Pancreas (tissue), 10 donors: ENCODE measurements around the gene SLC26A8. TPM values are rescaled to one million over a fixed set of nuclear protein-coding genes. Genes with fewer than 3 reads are reported as not detected.
A peak's percentile ranks its signal among the peaks of the same experiment; 100 is the strongest.
"Not testable (repeated sequence)": the region's sequence is repeated elsewhere in the genome, so short reads cannot be mapped to it uniquely, and the experiment has no call there.

ENCODE experiments used
- ATAC-seq, 4 donors: fragments of 200-7000 bp; cut with Tn5 transposase; one replicate each; pipeline versions ENCODE4 v1.8.0 to v1.9.1; 2020; ENCODE audit warnings: mild to moderate bottlenecking in 4 of 4, moderate library complexity in 4 of 4
- DNase-seq, 6 donors: peaks; one replicate each; pipeline ENCODE4 v3.0.0-alpha.2; 2020
- FAIRE-seq: peaks from 2 replicates; lab custom pipeline; 2012; peaks lifted over from hg19 to GRCh38; lab: Jason Lieb, UNC
- H3K27ac ChIP-seq, 4 donors: fragments of 200-600 bp; sonication (generic); 1 replicate in 3 of 4; 2 replicates in 1 of 4; pipeline versions ENCODE4 v1.5.0 to v1.8.0; 2020
- H3K27me3 ChIP-seq, 4 donors: fragments of 200-600 bp; one replicate each; pipeline ENCODE4 v1.8.0; 2021
- H3K36me3 ChIP-seq, 3 donors: fragments of 200-600 bp; sonication (generic) in 1 of 3; one replicate each; pipeline versions ENCODE4 v1.5.0 to v1.8.0; 2020 to 2021
- H3K4me1 ChIP-seq, 3 donors: fragments of 200-600 bp; one replicate each; pipeline ENCODE4 v1.8.0; 2021
- H3K4me3 ChIP-seq, 4 donors: fragments of 200-600 bp; sonication (generic) in 2 of 4; one replicate each; pipeline versions ENCODE4 v1.5.0 to v1.8.0; 2020 to 2021
- H3K9me3 ChIP-seq, 4 donors: fragments of 200-600 bp; one replicate each; pipeline ENCODE4 v1.8.0; 2021
- WGBS, 2 donors: extraction: QIAGEN DNeasy Blood & Tissue Kit; methylation state at CpG; one replicate each; pipeline ENCODE4 v1.1.7; 2013; 5-methylcytosine and 5-hydroxymethylcytosine counted together
- intact Hi-C, 3 donors: fragments of 100-400 bp; cut with DNase I; formaldehyde crosslinking; loops; one replicate each; pipeline versions ENCODE4 v1.11.1 to v1.14.2; 2022
- polyA plus RNA-seq, 2 donors: library from polyadenylated mRNA; stranded (reverse); fragments of 200-250 nt; gene quantifications; one replicate each; pipeline ENCODE4 v1.2.3, GENCODE V29; 2013
- total RNA-seq, 6 donors: library from RNA; stranded (reverse); fragmentation: NEBNext Ultra II Directional in 4 of 6; extraction: Animal tissue kit (Norgen Biotek cat#: 25700) in 4 of 6; gene quantifications; one replicate each; pipeline versions ENCODE4 v1.2.1 to v1.2.4, GENCODE V29; 2021 to 2023
- TF ChIP-seq, protein P1 (sequence below), 4 donors: fragments of 200-600 bp; sonication (generic) in 3 of 4; IDR thresholded peaks; one replicate each; pipeline versions ENCODE4 v1.5.0 to v1.8.0; 2021; ENCODE audit warnings: antibody characterized with exemption in 4 of 4
- donor health status: healthy with polysubstance abuse.
- donor health status: DM: no; HTN: no; CAD: no; lungs with moderate emphysema.
- donor health status: DM: no; HTN: no; CAD: no.
- donor health status: control.
- donor health status: control.
- donor health status: Bipolar disorder and iron deficiency.
- donor health status: DM: yes; HTN: yes; CAD: no.
- donor health status: DM: no; HTN: no; CAD: no.
- donor health status: DM: no; HTN: no; CAD: no.
- donor health status: DM: yes; HTN: yes; CAD: no.

Gene SLC26A8
- total and polyA plus RNA-seq, 8 donors = 0.06 to 0.11 (median 0.07) TPM; not detected in 5

DNA sequence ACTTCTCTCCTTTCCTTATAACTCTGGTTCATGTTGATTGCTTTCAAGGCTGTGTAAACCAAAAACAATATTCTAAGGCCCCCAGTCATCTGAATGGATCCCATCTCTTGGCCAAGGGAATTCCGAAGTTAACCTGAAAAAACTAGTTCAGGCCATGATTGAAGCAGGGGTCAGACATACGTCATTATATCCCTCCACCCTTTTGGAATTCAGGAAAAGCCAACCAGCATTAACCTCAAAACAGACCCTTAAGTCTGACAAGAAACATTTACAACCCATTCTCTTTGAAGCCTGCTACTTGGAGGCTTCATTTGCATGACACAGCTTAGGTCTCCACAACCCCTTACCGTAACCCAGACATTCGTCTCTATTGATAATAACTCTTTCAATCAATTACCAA, 39.7 kb downstream of the SLC26A8 start:
- no peak for ATAC-seq
- Histone ChIP-seq H3K4me1 (no peaks in the 10 kb centered on the region), H3K4me3 (no peak overlapping the region), H3K27ac (no peak overlapping the region), H3K36me3 (no peaks in the 10 kb centered on the region), H3K27me3 (no peaks in the 10 kb centered on the region), H3K9me3 (no peaks in the 10 kb centered on the region)
- no peak for DNase-seq
- intact Hi-C loops = no loop called here
- 85 to 88% methylated on average over 4 of the region's 4 CpGs for WGBS, 2 donors
- TF ChIP-seq, protein P1, sequence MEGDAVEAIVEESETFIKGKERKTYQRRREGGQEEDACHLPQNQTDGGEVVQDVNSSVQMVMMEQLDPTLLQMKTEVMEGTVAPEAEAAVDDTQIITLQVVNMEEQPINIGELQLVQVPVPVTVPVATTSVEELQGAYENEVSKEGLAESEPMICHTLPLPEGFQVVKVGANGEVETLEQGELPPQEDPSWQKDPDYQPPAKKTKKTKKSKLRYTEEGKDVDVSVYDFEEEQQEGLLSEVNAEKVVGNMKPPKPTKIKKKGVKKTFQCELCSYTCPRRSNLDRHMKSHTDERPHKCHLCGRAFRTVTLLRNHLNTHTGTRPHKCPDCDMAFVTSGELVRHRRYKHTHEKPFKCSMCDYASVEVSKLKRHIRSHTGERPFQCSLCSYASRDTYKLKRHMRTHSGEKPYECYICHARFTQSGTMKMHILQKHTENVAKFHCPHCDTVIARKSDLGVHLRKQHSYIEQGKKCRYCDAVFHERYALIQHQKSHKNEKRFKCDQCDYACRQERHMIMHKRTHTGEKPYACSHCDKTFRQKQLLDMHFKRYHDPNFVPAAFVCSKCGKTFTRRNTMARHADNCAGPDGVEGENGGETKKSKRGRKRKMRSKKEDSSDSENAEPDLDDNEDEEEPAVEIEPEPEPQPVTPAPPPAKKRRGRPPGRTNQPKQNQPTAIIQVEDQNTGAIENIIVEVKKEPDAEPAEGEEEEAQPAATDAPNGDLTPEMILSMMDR (IDR thresholded peaks at IDR 0.05) = no peak
- FAIRE-seq = no peak

DNA sequence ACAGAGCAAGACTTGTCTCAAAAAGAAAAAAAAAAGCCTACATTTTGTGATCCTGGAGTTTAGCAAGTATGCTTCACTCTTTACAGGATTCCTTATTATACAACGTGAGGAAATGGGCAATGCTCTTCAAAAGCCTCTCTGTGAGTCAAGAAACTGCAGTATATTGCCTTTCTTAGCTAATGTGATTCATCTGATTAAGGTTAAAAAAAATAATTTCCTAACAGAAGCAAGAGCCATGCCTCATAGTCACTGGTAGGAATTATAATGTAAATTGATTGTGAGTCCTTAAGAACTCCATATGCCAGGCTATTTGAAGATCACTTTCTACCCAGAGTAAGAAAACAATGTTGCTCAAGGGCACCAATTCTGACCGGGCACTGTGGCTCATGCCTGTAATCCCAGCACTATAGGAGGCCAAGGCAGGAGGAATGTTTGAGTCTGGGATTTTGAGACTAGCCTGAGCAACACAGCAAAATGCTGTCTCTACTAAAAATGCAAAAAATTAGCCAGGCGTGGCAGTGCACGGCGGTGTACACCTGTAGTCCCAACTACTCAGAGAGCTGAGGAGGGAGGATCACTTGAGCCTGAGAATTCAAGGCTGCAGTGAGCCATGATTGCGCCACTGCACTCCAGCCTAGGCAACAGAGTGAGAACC, 43.3 kb downstream of the SLC26A8 start:
- Histone ChIP-seq H3K27ac (no peak overlapping the region), H3K27me3 (no peaks in the 10 kb centered on the region), H3K4me3 (no peak overlapping the region), H3K36me3 (no peaks in the 10 kb centered on the region), H3K4me1 (no peaks in the 10 kb centered on the region), H3K9me3 (peaks cover 0 to 3% (median 0%) of the 10 kb centered on the region in 4 donors)
- ATAC-seq (no peak), FAIRE-seq (no peak), DNase-seq (no peak)
- WGBS, 2 donors = 91% methylated on average over 6 of the region's 6 CpGs
- intact Hi-C loops = no loop called here
- TF ChIP-seq, protein P1 (IDR thresholded peaks at IDR 0.05) = no peak

DNA sequence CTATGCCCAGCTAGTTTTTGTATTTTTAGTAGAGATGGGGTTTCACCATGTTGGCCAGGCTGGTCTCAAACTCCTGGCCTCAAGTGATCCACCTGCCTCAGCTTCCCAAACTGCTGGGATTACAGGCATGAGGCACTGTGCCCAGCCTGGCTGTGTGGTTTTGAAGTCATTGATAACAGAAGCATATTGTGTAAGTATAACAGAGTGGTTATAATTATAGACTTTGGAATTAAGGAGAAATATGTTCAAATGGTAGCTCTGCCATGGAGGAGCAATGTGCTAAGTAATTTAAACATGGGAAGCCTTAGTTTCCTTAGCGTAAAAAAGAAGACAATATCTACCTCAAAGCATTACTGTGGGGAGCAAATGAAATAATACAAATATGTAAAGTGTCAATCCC, 44.3 kb downstream of the SLC26A8 start:
- H3K4me3 ChIP-seq, H3K4me1 ChIP-seq, FAIRE-seq, DNase-seq, H3K27ac ChIP-seq, H3K9me3 ChIP-seq, H3K27me3 ChIP-seq, intact Hi-C loops, ATAC-seq, H3K36me3 ChIP-seq: not testable (repeated sequence)
- WGBS, 2 donors = 95 to 98% methylated on average over 1 of the region's 1 CpG

DNA sequence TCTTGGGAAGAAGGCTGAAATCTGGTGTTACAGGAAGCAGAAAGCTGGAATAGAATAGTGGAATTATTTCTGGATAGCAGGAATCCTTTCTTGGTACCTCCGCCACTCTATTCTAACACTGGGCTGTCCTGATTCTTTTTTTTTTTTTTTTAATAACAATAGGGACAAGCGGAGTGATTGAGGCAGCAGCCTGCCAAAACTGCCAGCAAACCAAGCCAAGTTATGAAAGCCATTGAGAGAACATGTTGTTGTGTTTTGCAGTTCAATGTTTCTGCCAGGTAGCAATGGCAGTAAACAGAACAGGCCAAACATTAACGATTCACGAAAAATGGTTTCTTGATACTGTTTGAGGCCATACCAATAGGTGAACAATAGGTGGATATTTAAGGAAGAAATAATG, 47.1 kb downstream of the SLC26A8 start:
- ATAC-seq (no peak), FAIRE-seq (no peak), DNase-seq (no peak)
- 90 to 93% methylated on average over 4 of the region's 4 CpGs for WGBS, 2 donors
- TF ChIP-seq, protein P1 (IDR thresholded peaks at IDR 0.05) = no peak
- Histone ChIP-seq H3K27ac (no peak overlapping the region), H3K36me3 (no peaks in the 10 kb centered on the region), H3K4me1 (no peaks in the 10 kb centered on the region), H3K27me3 (no peaks in the 10 kb centered on the region), H3K9me3 (peaks cover 0 to 3% (median 0%) of the 10 kb centered on the region in 4 donors), H3K4me3 (no peak overlapping the region)
- intact Hi-C loops = no loop called here

DNA sequence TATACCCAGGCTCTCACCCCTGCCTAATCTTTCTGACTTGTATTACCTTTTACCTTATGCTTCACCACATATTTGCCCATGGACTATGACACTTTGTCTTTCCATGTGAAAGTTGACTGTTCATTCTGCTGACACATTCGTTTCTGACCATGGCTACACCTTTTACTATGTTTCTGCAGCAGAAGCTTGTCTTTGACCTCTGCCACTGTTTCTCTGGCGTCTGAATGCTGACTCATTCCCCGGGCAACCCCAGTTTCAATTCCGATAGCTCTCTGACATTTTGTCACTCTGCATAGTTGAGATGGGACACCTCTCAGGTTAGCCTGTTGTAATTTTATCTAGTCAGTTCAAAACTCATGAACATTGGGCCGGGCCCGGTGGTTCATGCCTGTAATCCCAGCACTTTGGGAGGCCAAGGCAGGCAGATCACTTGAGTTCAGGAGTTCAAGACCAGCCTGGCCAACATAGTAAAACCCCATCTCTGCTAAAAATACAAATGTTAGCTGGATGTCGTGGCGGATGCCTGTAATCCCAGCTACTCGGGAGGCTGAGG, 50.7 kb downstream of the SLC26A8 start:
- 81 to 83% methylated on average over 9 of the region's 9 CpGs for WGBS, 2 donors
- H3K27ac ChIP-seq = no peak overlapping the region
- intact Hi-C loops = no loop called here
- TF ChIP-seq, protein P1 (IDR thresholded peaks at IDR 0.05) = no peak
- H3K9me3 ChIP-seq = peaks cover 0 to 3% (median 0%) of the 10 kb centered on the region in 4 donors
- no peak for DNase-seq
- H3K27me3 ChIP-seq = no peaks in the 10 kb centered on the region
- ATAC-seq = peak in 2 of 4 donors; percentile 43 to 50
- H3K4me3 ChIP-seq = no peak overlapping the region
- H3K36me3 ChIP-seq = no peaks in the 10 kb centered on the region
- FAIRE-seq = no peak
- no peaks in the 10 kb centered on the region for H3K4me1 ChIP-seq
